Breast epithelium (tissue), 4 donors: ENCODE results near the gene COMMD9. TPM values are rescaled to one million over a fixed set of nuclear protein-coding genes. Genes with fewer than 3 reads are reported as not detected.
A peak's percentile ranks its signal among the peaks of the same experiment; 100 is the strongest.

Experiments
- DNase-seq, 2 donors: peaks; one replicate each; pipeline ENCODE4 v3.0.0-alpha.2; 2019; ENCODE audit warnings: low spot score in 2 of 2
- H3K27ac ChIP-seq, 2 donors: fragments of 200-600 bp; sonication (generic) in 1 of 2; one replicate each; pipeline ENCODE4 v1.5.1; 2016 to 2019; ENCODE audit warnings: mild to moderate bottlenecking in 1 of 2
- H3K27me3 ChIP-seq, 2 donors: fragments of 200-600 bp; sonication (generic) in 1 of 2; one replicate each; pipeline versions ENCODE4 v1.5.1 to v1.6.0; 2017 to 2019; ENCODE audit warnings: control low read depth in 1 of 2, mild to moderate bottlenecking in 1 of 2
- H3K36me3 ChIP-seq: fragments of 200-600 bp; one replicate; pipeline ENCODE4 v1.5.1; 2019
- H3K4me1 ChIP-seq, 2 donors: fragments of 200-600 bp; sonication (generic); one replicate each; pipeline ENCODE4 v1.5.1; 2016 to 2019; ENCODE audit warnings: control low read depth in 1 of 2
- H3K4me3 ChIP-seq, 3 donors: fragments of 200-600 bp; sonication (generic); 1 replicate in 2 of 3; 2 replicates in 1 of 3; pipeline ENCODE4 v1.5.1; 2016 to 2019; ENCODE audit warnings: mild to moderate bottlenecking in 3 of 3, moderate library complexity in 2 of 3
- H3K9me3 ChIP-seq, 2 donors: fragments of 200-600 bp; sonication (generic) in 1 of 2; one replicate each; pipeline ENCODE4 v1.5.1; 2016 to 2019; ENCODE audit warnings: control low read depth in 1 of 2
- POLR2A ChIP-seq: fragments of 450-650 bp; IDR thresholded peaks from one replicate; pipeline ENCODE4 v1.6.1; 2016; ENCODE audit warnings: antibody characterized with exemption, mild to moderate bottlenecking, moderate library complexity
- POLR2AphosphoS5 ChIP-seq, 3 donors: sonication (generic); formaldehyde crosslinking; IDR thresholded peaks; one replicate each; pipeline ENCODE4 v1.6.1; 2017; ENCODE audit warnings: antibody characterized with exemption in 3 of 3
- intact Hi-C: fragments of 100-400 bp; cut with DNase I; formaldehyde crosslinking; loops from one replicate; pipeline ENCODE4 v1.15.1; 2023; ENCODE audit warnings: low total_unique reads
- total RNA-seq, 3 donors: library from RNA; depleted of rRNA; stranded (reverse); fragments of >200 nt; gene quantifications; one replicate each; pipeline ENCODE4 v1.1.0, GENCODE V29; 2016
- TF ChIP-seq, protein P1 (sequence below), 3 donors: fragments of 450-650 bp; IDR thresholded peaks; one replicate each; pipeline ENCODE4 v1.5.1; 2016 to 2017; ENCODE audit warnings: antibody characterized with exemption in 3 of 3, mild to moderate bottlenecking in 3 of 3, moderate library complexity in 3 of 3

Gene COMMD9
- total RNA-seq, 3 donors from 2014 or later, result 38.3 to 61.6 (median 53.6) TPM

DNA sequence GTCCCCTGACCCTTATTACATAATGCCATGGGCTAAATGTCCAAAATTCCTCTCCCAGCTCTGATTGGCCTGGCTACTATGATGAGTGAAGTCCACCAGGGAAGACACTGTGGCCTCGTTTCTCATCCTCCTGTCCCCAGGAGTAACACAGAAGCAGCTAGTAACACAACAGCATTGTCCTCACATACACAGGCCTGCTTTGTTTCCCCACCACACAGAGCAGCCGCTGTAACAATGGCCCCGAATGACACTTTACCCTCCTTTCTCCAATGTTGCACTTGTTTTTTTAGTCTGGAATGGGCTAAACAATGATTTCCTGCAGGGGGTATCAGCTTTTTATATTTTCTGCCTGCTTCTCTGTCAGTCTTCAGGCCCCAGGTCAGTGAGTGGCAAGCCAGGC lies 6.7 kb upstream of the COMMD9 start, which contains the start of gene PRR5L:
Gene PRR5L (plus strand): TSS at position 363 of the 400 bp plus-strand sequence. CDS start 104,834 bp downstream, outside the sequence.
- no peak for TF ChIP-seq POLR2A
- TF ChIP-seq, protein P1, sequence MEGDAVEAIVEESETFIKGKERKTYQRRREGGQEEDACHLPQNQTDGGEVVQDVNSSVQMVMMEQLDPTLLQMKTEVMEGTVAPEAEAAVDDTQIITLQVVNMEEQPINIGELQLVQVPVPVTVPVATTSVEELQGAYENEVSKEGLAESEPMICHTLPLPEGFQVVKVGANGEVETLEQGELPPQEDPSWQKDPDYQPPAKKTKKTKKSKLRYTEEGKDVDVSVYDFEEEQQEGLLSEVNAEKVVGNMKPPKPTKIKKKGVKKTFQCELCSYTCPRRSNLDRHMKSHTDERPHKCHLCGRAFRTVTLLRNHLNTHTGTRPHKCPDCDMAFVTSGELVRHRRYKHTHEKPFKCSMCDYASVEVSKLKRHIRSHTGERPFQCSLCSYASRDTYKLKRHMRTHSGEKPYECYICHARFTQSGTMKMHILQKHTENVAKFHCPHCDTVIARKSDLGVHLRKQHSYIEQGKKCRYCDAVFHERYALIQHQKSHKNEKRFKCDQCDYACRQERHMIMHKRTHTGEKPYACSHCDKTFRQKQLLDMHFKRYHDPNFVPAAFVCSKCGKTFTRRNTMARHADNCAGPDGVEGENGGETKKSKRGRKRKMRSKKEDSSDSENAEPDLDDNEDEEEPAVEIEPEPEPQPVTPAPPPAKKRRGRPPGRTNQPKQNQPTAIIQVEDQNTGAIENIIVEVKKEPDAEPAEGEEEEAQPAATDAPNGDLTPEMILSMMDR (IDR thresholded peaks at IDR 0.05), result no peak
- no peak for TF ChIP-seq POLR2AphosphoS5 (IDR thresholded peaks at IDR 0.05)
- no peaks in the 10 kb centered on the region for H3K27me3 ChIP-seq
- H3K27ac ChIP-seq, result no peak within 1 kb of the TSS
- no peak within 1 kb of the TSS for H3K4me3 ChIP-seq
- intact Hi-C loops, result no loop called here
- H3K4me1 ChIP-seq, result no peaks in the 10 kb centered on the region
- no peaks in the 10 kb centered on the region for H3K36me3 ChIP-seq
- no peaks in the 10 kb centered on the region for H3K9me3 ChIP-seq
- DNase-seq, result no peak

DNA sequence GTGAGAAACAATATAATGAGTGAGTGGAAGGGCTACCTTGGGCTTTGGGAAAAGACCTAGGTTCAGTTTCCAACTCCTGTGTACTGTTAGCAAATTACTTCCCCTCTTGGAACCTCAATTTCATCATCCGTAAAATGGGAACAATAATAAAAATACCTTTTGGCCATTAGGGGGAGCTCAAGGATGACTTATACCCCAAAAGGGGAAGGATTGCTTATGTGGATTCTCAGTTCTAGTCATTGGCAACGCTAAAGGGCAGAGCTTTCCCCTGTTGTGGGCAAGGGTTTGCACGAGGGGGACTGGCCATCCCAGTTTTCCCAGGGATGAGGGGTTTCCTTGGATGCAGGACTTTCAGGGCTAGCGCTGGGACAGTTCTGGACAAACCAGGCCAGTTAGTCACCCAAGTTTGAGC lies 3.1 kb upstream of the COMMD9 start:
- Histone ChIP-seq H3K4me1 (no peaks in the 10 kb centered on the region), H3K4me3 (no peak overlapping the region), H3K36me3 (no peaks in the 10 kb centered on the region), H3K27me3 (no peaks in the 10 kb centered on the region), H3K9me3 (no peaks in the 10 kb centered on the region), H3K27ac (no peak overlapping the region)
- no peak for TF ChIP-seq POLR2AphosphoS5 (IDR thresholded peaks at IDR 0.05)
- TF ChIP-seq, protein P1 (IDR thresholded peaks at IDR 0.05), result peak in 2 of 3 donors; percentile 29 to 46
- DNase-seq, result no peak
- intact Hi-C loops, result loop anchor here (5.0 kb wide), 1 partner anchor 195 kb away; no protein-coding TSS in a partner anchor

DNA sequence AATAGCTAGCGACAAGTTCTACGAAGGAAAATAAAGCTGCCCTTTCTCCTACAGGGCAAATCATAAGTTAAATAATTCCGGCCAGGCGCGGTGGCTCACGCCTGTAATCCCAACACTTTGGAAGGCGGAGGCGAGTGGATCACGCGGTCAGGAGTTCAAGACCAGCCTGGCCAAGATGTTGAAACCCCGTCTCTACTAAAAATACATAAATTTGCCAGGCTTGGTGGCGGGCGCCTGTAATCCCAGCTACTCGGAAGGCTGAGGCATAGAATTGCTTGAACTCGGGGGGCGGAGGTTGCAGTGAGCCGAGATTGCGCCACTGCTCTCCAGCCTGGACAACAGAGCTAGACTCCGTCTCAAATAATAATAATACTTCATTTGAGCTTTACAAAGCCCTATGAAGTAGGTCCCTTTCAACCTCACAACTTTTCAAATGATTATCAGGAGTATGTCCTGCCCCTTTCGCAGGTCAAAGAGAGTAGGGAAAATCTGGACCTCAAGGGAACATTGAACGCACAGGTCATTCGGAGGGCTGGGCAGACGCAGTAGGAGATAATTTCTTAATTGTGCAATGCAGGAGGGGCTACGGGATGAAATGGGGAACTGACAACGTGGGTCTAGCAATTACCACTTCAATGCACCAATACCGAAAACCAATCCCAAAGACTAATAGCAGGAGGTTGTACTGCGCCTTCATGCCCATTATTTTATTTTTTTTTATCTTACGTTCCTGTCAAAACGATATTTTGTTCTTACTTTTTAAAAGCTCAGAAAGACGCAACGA lies 590 bp downstream of the COMMD9 start:
- H3K27me3 ChIP-seq, result no peaks in the 10 kb centered on the region

DNA sequence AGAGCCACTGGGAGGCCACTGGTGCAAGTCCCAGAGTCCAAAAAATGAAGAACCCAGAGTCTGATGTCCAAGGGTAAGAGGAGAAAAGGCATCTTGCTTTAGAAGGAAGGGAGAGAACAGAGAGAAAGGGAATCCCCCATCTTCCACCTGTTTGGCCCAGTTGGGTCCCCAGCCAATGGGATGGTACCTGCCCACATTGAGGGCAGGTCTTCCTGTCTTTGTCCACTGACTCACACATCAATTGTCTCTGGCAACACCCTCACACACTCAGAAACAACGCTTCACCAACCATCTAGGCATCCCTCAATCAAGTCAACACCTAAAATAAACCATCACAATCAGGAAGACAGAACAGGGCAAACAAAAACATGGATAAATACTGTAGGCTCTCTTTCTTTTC lies 6.3 kb downstream of the COMMD9 start:
- no peak overlapping the region for H3K27ac ChIP-seq

More for the DNA sequence above, 590 bp downstream of the COMMD9 start:
- no peak for DNase-seq
- Histone ChIP-seq H3K4me3 (peak overlapping the region; percentile 66 to 80 (median 66)), H3K4me1 (no peaks in the 10 kb centered on the region), H3K9me3 (no peaks in the 10 kb centered on the region), H3K27ac (peak overlapping the region; percentile 36 to 53), H3K36me3 (no peaks in the 10 kb centered on the region)
- intact Hi-C loops, result no loop called here
- TF ChIP-seq, protein P1 (IDR thresholded peaks at IDR 0.05), result no peak
- TF ChIP-seq POLR2A, result no peak

DNA sequence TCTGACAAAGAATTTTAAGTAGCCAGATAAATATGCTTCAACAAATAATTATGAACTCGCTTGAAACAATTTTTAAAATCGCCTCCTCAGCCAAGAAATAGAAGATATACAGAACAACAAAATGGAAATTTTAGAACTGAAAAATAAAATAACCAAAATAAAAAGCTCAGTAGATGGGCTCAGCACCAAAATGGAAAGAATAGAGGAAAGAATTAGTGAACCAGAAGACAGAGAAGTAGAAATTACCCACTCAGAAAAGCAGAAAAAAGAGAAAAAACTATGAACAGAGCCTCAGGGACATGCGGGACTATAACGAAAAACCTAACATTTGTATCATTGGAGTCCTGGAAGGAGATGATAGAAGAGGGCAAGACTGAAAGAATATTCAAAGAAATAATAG lies 7.4 kb downstream of the COMMD9 start:
- Histone ChIP-seq H3K27me3 (no peaks in the 10 kb centered on the region), H3K36me3 (no peaks in the 10 kb centered on the region), H3K27ac (no peak overlapping the region), H3K4me1 (no peaks in the 10 kb centered on the region), H3K9me3 (peaks cover 0 to 11% of the 10 kb centered on the region in 2 donors), H3K4me3 (no peak overlapping the region)
- DNase-seq, result no peak
- intact Hi-C loops, result no loop called here
- no peak for TF ChIP-seq POLR2AphosphoS5 (IDR thresholded peaks at IDR 0.05)
- TF ChIP-seq, protein P1 (IDR thresholded peaks at IDR 0.05), result no peak
- no peak for TF ChIP-seq POLR2A

More for the DNA sequence above, 6.3 kb downstream of the COMMD9 start:
- Histone ChIP-seq H3K9me3 (peaks cover 0 to 11% of the 10 kb centered on the region in 2 donors), H3K4me1 (no peaks in the 10 kb centered on the region), H3K36me3 (no peaks in the 10 kb centered on the region), H3K4me3 (no peak overlapping the region), H3K27me3 (no peaks in the 10 kb centered on the region)
- intact Hi-C loops, result no loop called here
- no peak for DNase-seq
- TF ChIP-seq, protein P1 (IDR thresholded peaks at IDR 0.05), result no peak
- TF ChIP-seq POLR2A, result no peak
- no peak for TF ChIP-seq POLR2AphosphoS5 (IDR thresholded peaks at IDR 0.05)
